ENCODE measurements around the gene FABP3. TPM values are rescaled to one million over a fixed set of nuclear protein-coding genes. Genes with fewer than 3 reads are reported as not detected.

FABP3 gene
- total RNA-seq, 1 experiment from 2014 or later = 0.49 TPM

- no peak for DNase-seq (ENCODE audit: low read depth, low spot score)
- no peaks in the 10 kb centered on the region for H3K4me1 ChIP-seq (ENCODE audit: control insufficient read depth, insufficient read depth, low read length)
- TF ChIP-seq, protein P1, sequence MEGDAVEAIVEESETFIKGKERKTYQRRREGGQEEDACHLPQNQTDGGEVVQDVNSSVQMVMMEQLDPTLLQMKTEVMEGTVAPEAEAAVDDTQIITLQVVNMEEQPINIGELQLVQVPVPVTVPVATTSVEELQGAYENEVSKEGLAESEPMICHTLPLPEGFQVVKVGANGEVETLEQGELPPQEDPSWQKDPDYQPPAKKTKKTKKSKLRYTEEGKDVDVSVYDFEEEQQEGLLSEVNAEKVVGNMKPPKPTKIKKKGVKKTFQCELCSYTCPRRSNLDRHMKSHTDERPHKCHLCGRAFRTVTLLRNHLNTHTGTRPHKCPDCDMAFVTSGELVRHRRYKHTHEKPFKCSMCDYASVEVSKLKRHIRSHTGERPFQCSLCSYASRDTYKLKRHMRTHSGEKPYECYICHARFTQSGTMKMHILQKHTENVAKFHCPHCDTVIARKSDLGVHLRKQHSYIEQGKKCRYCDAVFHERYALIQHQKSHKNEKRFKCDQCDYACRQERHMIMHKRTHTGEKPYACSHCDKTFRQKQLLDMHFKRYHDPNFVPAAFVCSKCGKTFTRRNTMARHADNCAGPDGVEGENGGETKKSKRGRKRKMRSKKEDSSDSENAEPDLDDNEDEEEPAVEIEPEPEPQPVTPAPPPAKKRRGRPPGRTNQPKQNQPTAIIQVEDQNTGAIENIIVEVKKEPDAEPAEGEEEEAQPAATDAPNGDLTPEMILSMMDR (IDR thresholded peaks at IDR 0.05) = no peak
- no peak for TF ChIP-seq POLR2AphosphoS5 (IDR thresholded peaks at IDR 0.05; ENCODE audit: low read depth, low read length)
- no peak for TF ChIP-seq SIN3A (IDR thresholded peaks at IDR 0.05; ENCODE audit: borderline replicate concordance, insufficient read depth, low read depth, low read length)
- TF ChIP-seq TCF7L2 (IDR thresholded peaks at IDR 0.05; ENCODE audit: low read depth, low read length) = no peak
- TF ChIP-seq, protein P2, sequence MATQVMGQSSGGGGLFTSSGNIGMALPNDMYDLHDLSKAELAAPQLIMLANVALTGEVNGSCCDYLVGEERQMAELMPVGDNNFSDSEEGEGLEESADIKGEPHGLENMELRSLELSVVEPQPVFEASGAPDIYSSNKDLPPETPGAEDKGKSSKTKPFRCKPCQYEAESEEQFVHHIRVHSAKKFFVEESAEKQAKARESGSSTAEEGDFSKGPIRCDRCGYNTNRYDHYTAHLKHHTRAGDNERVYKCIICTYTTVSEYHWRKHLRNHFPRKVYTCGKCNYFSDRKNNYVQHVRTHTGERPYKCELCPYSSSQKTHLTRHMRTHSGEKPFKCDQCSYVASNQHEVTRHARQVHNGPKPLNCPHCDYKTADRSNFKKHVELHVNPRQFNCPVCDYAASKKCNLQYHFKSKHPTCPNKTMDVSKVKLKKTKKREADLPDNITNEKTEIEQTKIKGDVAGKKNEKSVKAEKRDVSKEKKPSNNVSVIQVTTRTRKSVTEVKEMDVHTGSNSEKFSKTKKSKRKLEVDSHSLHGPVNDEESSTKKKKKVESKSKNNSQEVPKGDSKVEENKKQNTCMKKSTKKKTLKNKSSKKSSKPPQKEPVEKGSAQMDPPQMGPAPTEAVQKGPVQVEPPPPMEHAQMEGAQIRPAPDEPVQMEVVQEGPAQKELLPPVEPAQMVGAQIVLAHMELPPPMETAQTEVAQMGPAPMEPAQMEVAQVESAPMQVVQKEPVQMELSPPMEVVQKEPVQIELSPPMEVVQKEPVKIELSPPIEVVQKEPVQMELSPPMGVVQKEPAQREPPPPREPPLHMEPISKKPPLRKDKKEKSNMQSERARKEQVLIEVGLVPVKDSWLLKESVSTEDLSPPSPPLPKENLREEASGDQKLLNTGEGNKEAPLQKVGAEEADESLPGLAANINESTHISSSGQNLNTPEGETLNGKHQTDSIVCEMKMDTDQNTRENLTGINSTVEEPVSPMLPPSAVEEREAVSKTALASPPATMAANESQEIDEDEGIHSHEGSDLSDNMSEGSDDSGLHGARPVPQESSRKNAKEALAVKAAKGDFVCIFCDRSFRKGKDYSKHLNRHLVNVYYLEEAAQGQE (IDR thresholded peaks at IDR 0.05; ENCODE audit: insufficient read depth in 1 of 2, low read depth in 2 of 2, low read length in 1 of 2) = no peak
- ChIA-PET CTCF (no interaction called here), POLR2A (no interaction called here)
- intact Hi-C loops (cut with micrococcal nuclease; ENCODE audit: unreplicated experiment) = no loop called here
- no peak overlapping the region for H3K27ac ChIP-seq (ENCODE audit: low read length)
- H3K27me3 ChIP-seq (ENCODE audit: control insufficient read depth, insufficient read depth, low read length) = no peaks in the 10 kb centered on the region
- H3K4me3 ChIP-seq (ENCODE audit: low read depth in 2 of 2, low read length in 2 of 2) = no peak overlapping the region
- no peaks in the 10 kb centered on the region for H3K9me3 ChIP-seq (ENCODE audit: control insufficient read depth, insufficient read depth, low read depth, low read length)
- no TSS peak for BruUV-seq (replicated peaks)
- in situ Hi-C loops (cut with HindIII; ENCODE audit: low pct_unique_long_range_greater_than_20kb, low sequenced_read_pairs) = no loop called here
- no peaks in the 10 kb centered on the region for H3K36me3 ChIP-seq (ENCODE audit: control insufficient read depth, insufficient read depth, low read length)
- no peak for ATAC-seq
Observed at GRCh38 chr1:31362032-31362431, 10.8 kb downstream of the FABP3 start.

DNA sequence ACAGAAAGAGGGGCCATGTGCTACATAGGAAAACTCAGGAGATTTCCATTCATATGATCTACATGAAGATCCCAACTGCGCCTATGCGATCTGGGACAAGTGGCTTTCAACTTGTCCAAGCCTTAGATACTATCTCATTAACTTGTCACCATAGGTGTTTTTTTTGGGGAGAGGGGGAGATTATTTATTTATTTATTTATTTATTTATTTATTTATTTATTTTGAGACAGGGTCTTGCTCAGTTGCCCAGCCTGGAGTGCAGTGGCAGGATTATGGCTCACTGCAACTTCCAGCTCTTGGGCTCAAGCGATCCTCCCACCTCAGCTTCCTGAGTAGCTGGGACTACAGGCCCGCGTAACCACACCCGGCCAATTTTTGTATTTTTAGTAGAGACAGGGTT, 11.3 kb downstream of the FABP3 start:
- ChIA-PET CTCF (no interaction called here), POLR2A (no interaction called here)
- H3K4me1 ChIP-seq (ENCODE audit: control insufficient read depth, insufficient read depth, low read length) = no peaks in the 10 kb centered on the region
- DNase-seq (ENCODE audit: low read depth, low spot score) = no peak
- no peak overlapping the region for H3K27ac ChIP-seq (ENCODE audit: low read length)
- H3K36me3 ChIP-seq (ENCODE audit: control insufficient read depth, insufficient read depth, low read length) = no peaks in the 10 kb centered on the region
- intact Hi-C loops (cut with micrococcal nuclease; ENCODE audit: unreplicated experiment) (no loop called here), in situ Hi-C loops (cut with HindIII; ENCODE audit: low pct_unique_long_range_greater_than_20kb, low sequenced_read_pairs) (no loop called here)
- no TSS peak for BruUV-seq (replicated peaks)
- no peak overlapping the region for H3K4me3 ChIP-seq (ENCODE audit: low read depth in 2 of 2, low read length in 2 of 2)
- H3K27me3 ChIP-seq (ENCODE audit: control insufficient read depth, insufficient read depth, low read length) = no peaks in the 10 kb centered on the region
- no peaks in the 10 kb centered on the region for H3K9me3 ChIP-seq (ENCODE audit: control insufficient read depth, insufficient read depth, low read depth, low read length)
- no peak for ATAC-seq
- TF ChIP-seq SIN3A (IDR thresholded peaks at IDR 0.05; ENCODE audit: borderline replicate concordance, insufficient read depth, low read depth, low read length) (no peak), POLR2AphosphoS5 (IDR thresholded peaks at IDR 0.05; ENCODE audit: low read depth, low read length) (no peak), TCF7L2 (IDR thresholded peaks at IDR 0.05; ENCODE audit: low read depth, low read length) (no peak)
- TF ChIP-seq, protein P2 (IDR thresholded peaks at IDR 0.05; ENCODE audit: insufficient read depth in 1 of 2, low read depth in 2 of 2, low read length in 1 of 2) = no peak
- TF ChIP-seq, protein P1 (IDR thresholded peaks at IDR 0.05) = no peak
